GM12891 (cell line): ENCODE results near the gene PTPRG.

Experiments
- DNase-seq: peaks from one replicate; pipeline ENCODE4 v3.0.0; 2011; ENCODE audit warnings: low spot score; ENCODE audit not compliant: insufficient read length
- FAIRE-seq: peaks from 2 replicates; lab custom pipeline; 2011; peaks lifted over from hg19 to GRCh38; lab: Jason Lieb, UNC
- PAX5 ChIP-seq: IDR thresholded peaks from 2 replicates; pipeline ENCODE4 v1.6.1; 2011; ENCODE audit warnings: low read length, moderate library complexity, mild to moderate bottlenecking; ENCODE audit not compliant: insufficient read depth, severe bottlenecking
- POLR2A ChIP-seq: IDR thresholded peaks from 2 replicates; pipeline ENCODE4 v1.6.1; 2011; ENCODE audit warnings: low read depth, low read length, control low read depth
- POLR2AphosphoS5 ChIP-seq: IDR thresholded peaks from 2 replicates; pipeline ENCODE4 v1.6.1; 2011; ENCODE audit warnings: low read depth, low read length, control low read depth
- POU2F2 ChIP-seq: IDR thresholded peaks from 2 replicates; pipeline ENCODE4 v1.6.1; 2011; ENCODE audit warnings: low read depth, mild to moderate bottlenecking, control low read depth, low read length, moderate library complexity
- SPI1 ChIP-seq: IDR thresholded peaks from 2 replicates; pipeline ENCODE4 v1.6.1; 2011; ENCODE audit warnings: low read depth, low read length, control low read depth
- TAF1 ChIP-seq: IDR thresholded peaks from 2 replicates; pipeline ENCODE4 v1.6.1; 2011; ENCODE audit warnings: low read depth, low read length, control low read depth

PTPRG gene

DNA sequence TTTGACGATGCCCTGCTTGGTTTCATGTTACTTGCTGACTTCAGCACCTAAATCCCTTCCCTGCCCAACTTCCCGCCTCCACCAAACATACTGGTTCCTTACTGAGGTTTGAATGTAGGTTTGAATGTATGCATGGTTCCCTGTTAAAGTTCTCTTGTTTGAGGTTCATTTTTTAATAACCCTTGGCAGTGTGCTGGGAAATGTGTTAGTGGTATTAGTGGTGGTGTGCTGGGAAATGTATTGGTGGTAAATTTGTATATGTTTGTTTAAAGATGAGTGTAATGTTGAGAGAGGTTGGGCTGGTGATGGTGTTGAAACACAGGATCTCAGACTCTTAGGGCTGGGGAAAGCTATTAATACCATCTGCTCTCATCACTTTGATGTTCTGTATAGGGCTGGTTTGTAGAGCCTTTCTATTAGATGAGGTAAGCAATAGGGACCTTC lies 392.7 kb downstream of the PTPRG start:
- TF ChIP-seq PAX5 (no peak), TAF1 (no peak), POLR2AphosphoS5 (no peak), POLR2A (no peak), POU2F2 (no peak), SPI1 (no peak)
- FAIRE-seq, result no peak
- DNase-seq, result no peak

DNA sequence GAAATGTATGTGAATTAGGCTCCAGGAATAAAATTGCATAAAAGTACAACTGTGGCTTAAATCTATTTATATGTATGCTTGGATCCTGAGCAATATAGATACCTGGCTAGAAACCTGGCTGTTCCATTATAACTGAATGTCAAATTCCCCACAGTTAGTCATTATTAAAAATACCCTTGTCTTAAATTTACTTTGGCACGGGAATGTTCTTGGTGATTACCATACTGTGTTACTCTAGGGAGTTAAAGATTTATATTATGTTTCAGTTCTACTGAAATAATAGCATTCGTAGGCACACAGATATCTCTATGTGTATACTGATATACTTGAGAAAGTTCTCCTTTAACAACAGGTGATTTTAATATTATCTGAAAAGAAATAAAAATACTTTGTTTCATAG lies 394.1 kb downstream of the PTPRG start:
- FAIRE-seq (no peak), DNase-seq (no peak)
- no peak for TF ChIP-seq POU2F2
- TF ChIP-seq POLR2AphosphoS5, result no peak
- TF ChIP-seq PAX5, result no peak
- no peak for TF ChIP-seq SPI1
- no peak for TF ChIP-seq POLR2A
- TF ChIP-seq TAF1, result no peak

DNA sequence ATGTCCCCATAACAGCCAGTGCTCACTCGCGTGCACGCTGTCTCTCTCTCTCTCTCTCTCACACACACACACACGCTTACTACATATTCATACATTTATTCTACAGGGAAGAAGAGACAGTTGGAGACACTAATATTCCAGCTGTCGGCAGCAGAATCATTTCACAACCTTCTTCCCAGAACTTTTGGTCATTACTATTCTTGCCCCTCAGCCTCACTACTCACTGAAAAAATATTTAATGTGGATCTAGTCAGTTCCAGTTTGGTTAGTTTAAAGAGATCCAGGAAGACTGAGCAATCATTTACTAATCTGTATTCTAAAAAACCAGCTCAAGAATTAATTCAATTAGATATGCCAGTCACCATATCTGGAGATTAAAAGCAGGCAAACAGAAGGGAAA lies 394.9 kb downstream of the PTPRG start:
- no peak for TF ChIP-seq SPI1
- TF ChIP-seq PAX5, result no peak
- TF ChIP-seq POU2F2, result no peak
- TF ChIP-seq POLR2A, result no peak
- no peak for TF ChIP-seq POLR2AphosphoS5
- no peak for TF ChIP-seq TAF1
- no peak for FAIRE-seq
- no peak for DNase-seq

DNA sequence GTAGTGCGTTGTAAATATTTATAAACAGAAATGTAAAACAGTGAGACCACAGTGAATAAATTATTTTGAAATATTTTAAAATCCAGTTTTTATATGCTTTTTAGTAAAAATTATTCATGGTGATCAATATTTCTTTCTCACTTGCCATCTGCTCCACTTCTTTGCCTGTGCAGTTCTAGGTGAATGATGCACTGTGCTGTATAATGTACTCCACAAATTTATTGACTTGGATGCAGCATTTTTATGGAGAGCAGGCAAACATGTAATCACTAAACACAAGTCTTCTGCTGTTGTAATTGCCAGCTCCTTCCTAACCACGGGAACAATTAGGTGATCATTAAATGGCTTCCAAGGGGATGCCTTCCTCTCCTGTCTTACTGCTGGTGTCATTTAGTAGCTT lies 395.9 kb downstream of the PTPRG start:
- FAIRE-seq (no peak), DNase-seq (no peak)
- TF ChIP-seq SPI1 (no peak), POLR2AphosphoS5 (no peak), POU2F2 (no peak), TAF1 (no peak), POLR2A (no peak)

DNA sequence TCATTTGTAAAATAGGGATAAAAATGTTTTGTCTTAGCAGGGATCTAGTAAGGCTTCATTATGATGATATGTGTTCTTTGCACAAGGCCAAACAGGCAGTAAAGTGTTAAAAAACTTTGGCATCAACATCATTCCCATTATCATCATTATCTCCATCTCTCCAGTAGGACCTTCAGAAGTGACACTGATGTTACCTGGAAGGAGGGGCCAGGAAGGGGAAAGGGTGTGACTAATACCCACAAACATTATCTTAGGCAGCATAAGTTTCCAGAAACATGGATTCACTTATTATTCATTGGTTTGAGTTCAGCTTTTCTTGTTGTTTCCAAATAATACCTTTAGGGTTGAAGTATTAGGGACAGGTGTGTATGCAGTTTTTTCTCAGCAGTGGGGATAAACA lies 399.6 kb downstream of the PTPRG start:
- no peak for FAIRE-seq
- TF ChIP-seq POLR2A (no peak), POLR2AphosphoS5 (no peak), PAX5 (no peak), SPI1 (no peak), TAF1 (no peak), POU2F2 (no peak)
- DNase-seq, result no peak

DNA sequence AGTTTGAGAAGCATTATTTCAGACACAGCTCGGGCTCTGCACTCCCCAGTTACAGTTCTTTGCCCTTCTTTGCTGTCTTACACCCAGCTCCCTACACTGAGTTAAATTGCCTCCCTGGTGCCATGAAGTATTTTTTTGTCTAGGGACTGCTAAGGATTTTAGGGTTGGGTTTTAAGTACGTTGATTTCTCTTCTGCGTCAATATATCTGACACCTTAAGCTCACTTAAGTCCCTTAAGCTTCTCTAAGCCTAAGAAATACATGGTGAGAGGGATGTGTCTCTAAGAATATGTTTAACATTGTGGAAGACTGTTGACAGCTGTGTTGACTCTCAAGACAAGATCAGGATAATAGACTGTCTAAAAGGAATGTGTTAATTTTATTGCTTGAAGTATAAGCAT lies 400.5 kb downstream of the PTPRG start:
- TF ChIP-seq POU2F2, result no peak
- TF ChIP-seq PAX5, result no peak
- no peak for TF ChIP-seq TAF1
- no peak for TF ChIP-seq POLR2AphosphoS5
- no peak for TF ChIP-seq SPI1
- TF ChIP-seq POLR2A, result no peak
- DNase-seq (no peak), FAIRE-seq (no peak)

DNA sequence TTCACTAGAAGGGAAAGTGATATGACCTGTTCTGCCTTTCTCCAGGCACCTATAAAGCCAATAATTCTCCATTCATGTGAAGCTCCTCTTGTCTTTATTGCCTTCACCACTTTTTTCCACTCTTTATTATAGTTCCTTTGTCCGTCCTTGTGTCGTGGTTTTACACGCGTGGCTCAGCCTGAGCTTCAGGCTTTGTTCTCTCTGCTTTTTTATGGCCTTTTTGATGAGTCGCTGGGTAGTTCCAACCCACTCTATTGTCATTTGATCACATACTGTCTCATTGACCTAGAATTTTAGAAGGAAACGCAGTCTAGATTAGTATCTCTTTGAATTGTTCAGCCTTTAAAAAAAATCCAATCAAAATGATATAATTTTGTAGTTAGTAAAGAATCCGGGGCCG lies 403.2 kb downstream of the PTPRG start:
- FAIRE-seq, result no peak

DNA sequence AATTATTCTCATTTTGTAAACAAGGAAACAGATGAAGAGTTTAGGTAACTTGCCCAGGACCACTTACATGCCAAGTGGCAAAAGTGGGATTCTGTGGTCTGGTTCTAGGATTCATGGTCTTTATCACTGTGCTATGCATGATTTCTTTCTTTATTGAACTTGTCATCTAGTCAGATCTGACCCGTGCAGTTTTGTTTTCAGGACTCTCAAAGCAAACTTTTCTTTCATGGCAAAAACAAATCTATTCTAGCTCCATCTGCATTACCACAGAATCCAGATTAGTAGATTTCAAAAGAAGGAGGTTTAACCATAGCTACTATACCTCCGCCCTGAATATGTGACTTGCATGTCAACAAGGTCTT lies 404.4 kb downstream of the PTPRG start:
- DNase-seq, result no peak
- no peak for TF ChIP-seq POLR2AphosphoS5
- no peak for TF ChIP-seq POU2F2
- TF ChIP-seq PAX5, result no peak
- no peak for TF ChIP-seq SPI1
- TF ChIP-seq POLR2A, result no peak
- TF ChIP-seq TAF1, result no peak
- FAIRE-seq, result no peak

More for the DNA sequence above, 403.2 kb downstream of the PTPRG start:
- TF ChIP-seq PAX5 (no peak), TAF1 (no peak), POLR2AphosphoS5 (no peak), POU2F2 (no peak)
- DNase-seq, result no peak

DNA sequence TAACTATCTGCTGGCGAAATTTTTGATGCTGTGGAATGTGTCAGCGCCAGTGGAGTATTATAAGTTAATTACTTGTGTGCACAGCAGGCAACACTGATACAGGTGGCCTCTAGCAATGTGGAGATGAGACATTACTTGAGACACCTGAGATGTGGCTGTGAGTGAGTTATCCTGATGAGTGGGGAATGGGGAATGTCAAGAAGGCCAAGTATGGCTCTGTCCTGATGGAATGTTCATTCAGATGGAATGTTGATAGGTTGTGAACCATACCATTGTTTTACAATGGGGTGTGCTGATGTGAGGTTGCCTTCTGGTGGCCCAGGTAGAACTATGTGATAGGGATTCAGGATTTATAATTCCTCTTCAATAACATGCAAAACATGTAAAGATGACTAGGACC lies 404.8 kb downstream of the PTPRG start:
- TF ChIP-seq PAX5, result no peak
- TF ChIP-seq POLR2A, result no peak
- no peak for TF ChIP-seq POU2F2
- no peak for TF ChIP-seq TAF1
- no peak for TF ChIP-seq POLR2AphosphoS5
- TF ChIP-seq SPI1, result no peak
- FAIRE-seq (peak; percentile 52), DNase-seq (no peak)

DNA sequence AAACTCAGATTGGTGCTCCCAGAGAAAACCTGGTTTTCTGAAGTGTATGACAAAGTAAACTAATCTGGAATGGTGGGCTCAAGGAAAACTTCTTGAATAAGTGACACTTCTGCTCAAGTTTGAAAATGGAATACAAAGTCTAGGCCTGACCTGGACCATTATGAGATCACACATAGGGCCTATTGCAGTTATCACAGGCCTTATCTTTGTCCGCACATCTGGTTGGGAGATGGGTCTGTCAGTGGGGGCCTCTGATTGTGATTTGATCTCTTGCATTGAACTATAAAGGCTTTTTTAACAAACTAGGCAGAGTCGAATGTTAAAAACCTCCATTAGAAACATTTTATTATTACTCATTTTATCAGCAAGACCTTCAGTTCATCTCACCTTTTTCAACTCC lies 405.6 kb downstream of the PTPRG start:
- no peak for DNase-seq
- FAIRE-seq, result no peak
- TF ChIP-seq TAF1 (no peak), POLR2A (no peak), POU2F2 (no peak), POLR2AphosphoS5 (no peak), PAX5 (no peak), SPI1 (no peak)

DNA sequence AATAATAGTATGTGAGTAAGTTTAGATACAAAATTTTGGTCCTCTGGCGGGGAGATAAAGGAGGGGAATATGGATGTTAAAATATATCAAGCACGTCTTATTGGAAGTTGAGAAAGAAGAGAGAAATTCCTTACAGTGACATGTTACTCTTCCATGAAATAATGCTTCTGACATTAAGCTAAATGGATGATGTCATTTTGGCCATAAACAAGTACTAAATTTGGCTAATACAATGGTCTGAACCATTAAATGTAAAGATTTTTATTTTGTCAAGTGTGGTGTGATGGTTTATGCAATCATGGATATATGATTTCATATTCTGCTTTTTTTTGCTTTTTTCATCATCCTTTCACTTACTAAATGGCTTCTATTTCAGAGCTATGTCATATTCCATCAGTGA lies 406.6 kb downstream of the PTPRG start:
- no peak for TF ChIP-seq POU2F2
- no peak for TF ChIP-seq POLR2A
- no peak for TF ChIP-seq PAX5
- no peak for TF ChIP-seq POLR2AphosphoS5
- TF ChIP-seq SPI1, result no peak
- no peak for TF ChIP-seq TAF1
- FAIRE-seq, result no peak
- DNase-seq, result no peak
